AG09319 (cell line): ENCODE data around the gene ATG2B.

ENCODE experiments used
- DNase-seq: peaks from one replicate; pipeline ENCODE4 v3.0.0-alpha.2; 2010; ENCODE audit warnings: low read depth; ENCODE audit errors: extremely low read depth
- TF ChIP-seq, protein P1 (sequence below): IDR thresholded peaks from 2 replicates; pipeline ENCODE4 v1.5.1; 2011; ENCODE audit warnings: low read depth, mild to moderate bottlenecking, inconsistent platforms, low read length, moderate library complexity

Gene ATG2B

GRCh38 chr14:96297000-96297399 lies 66.1 kb downstream of the ATG2B start:
- no peak for DNase-seq

DNA sequence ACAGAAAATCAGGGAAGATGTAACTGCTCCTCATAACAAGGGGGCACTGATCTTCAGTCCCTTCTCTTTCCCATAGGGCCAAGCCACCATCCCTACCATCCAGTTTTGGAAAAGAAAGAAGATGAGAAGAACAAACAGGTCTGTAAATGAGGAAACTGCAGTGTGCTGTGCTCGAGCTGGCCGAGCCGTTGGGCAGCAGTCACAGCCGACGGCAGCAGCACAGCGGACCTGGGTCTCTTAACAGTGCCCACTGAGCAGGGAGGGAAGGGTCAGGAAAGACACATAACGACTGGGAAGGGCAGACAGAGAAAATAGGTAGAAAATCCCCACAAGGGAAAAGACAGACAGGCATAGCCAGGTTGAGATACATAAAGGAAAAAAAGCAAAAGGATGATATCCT lies 68.9 kb downstream of the ATG2B start:
- TF ChIP-seq, protein P1, sequence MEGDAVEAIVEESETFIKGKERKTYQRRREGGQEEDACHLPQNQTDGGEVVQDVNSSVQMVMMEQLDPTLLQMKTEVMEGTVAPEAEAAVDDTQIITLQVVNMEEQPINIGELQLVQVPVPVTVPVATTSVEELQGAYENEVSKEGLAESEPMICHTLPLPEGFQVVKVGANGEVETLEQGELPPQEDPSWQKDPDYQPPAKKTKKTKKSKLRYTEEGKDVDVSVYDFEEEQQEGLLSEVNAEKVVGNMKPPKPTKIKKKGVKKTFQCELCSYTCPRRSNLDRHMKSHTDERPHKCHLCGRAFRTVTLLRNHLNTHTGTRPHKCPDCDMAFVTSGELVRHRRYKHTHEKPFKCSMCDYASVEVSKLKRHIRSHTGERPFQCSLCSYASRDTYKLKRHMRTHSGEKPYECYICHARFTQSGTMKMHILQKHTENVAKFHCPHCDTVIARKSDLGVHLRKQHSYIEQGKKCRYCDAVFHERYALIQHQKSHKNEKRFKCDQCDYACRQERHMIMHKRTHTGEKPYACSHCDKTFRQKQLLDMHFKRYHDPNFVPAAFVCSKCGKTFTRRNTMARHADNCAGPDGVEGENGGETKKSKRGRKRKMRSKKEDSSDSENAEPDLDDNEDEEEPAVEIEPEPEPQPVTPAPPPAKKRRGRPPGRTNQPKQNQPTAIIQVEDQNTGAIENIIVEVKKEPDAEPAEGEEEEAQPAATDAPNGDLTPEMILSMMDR: no peak
- DNase-seq: no peak

More at GRCh38 chr14:96297000-96297399, 66.1 kb downstream of the ATG2B start:
- TF ChIP-seq, protein P1: peak; percentile 48

- TF ChIP-seq, protein P1: no peak
- DNase-seq: no peak
Measured at GRCh38 chr14:96287856-96288255, 75.3 kb downstream of the ATG2B start.

GRCh38 chr14:96286251-96286650 lies 76.9 kb downstream of the ATG2B start:
- TF ChIP-seq, protein P1: no peak
- no peak for DNase-seq

DNA sequence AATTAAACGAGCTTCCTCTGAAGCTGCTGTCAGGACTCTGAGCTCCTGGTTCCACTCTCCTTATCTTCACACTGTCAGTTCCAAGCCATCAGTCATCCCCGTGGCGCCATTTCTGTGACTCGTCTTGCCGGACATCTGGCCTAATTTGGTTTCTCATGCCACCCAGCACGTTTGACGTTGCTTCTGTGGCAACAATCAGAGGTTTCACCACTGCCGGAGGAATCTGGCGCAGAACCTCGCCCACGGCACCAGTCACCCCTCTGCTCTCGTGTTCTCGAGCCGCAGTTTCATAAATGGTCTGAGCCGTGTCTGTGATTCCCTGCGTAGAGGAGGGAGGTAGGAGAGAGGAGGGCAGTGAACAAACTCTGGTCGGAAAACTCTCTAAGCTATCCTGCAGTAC lies 77.5 kb downstream of the ATG2B start:
- DNase-seq: no peak
- TF ChIP-seq, protein P1: no peak

GRCh38 chr14:96284430-96284829 lies 78.7 kb downstream of the ATG2B start:
- no peak for DNase-seq
- TF ChIP-seq, protein P1: no peak

GRCh38 chr14:96284008-96284407 lies 79.1 kb downstream of the ATG2B start:
- no peak for DNase-seq
- TF ChIP-seq, protein P1: no peak
